Spleen (tissue), 11 donors: Measurements from ENCODE around the gene DYNC1LI2. TPM values are rescaled to one million over a fixed set of nuclear protein-coding genes. Genes with fewer than 3 reads are reported as not detected.

Experiments used
- DNase-seq: peaks from one replicate; pipeline ENCODE4 v3.0.0-alpha.2; 2020
- H3K27ac ChIP-seq, 8 donors: fragments of 200-600 bp; sonication (generic) in 7 of 8; 1 replicate in 4 of 8; 2 replicates in 4 of 8; pipeline versions ENCODE4 v1.5.0 to v1.8.0; 2016 to 2021; ENCODE audit warnings: inconsistent platforms in 4 of 8, mild to moderate bottlenecking in 4 of 8, moderate library complexity in 1 of 8
- H3K27me3 ChIP-seq, 7 donors: fragments of 200-600 bp; sonication (generic) in 6 of 7; replicated peaks in 1 of 7; 1 replicate in 4 of 7; 2 replicates in 3 of 7; pipeline versions ENCODE4 v1.5.0 to v1.8.0; 2016 to 2021; ENCODE audit warnings: inconsistent platforms in 3 of 7, mild to moderate bottlenecking in 1 of 7
- H3K36me3 ChIP-seq, 6 donors: fragments of 200-600 bp; sonication (generic) in 5 of 6; 1 replicate in 4 of 6; 2 replicates in 2 of 6; pipeline versions ENCODE4 v1.5.0 to v1.8.0; 2016 to 2021; ENCODE audit warnings: inconsistent platforms in 2 of 6
- H3K4me1 ChIP-seq, 6 donors: fragments of 200-600 bp; sonication (generic) in 5 of 6; 1 replicate in 3 of 6; 2 replicates in 3 of 6; pipeline versions ENCODE4 v1.5.0 to v1.8.0; 2016 to 2021; ENCODE audit warnings: inconsistent platforms in 3 of 6
- H3K4me3 ChIP-seq, 8 donors: fragments of 200-600 bp; sonication (generic) in 7 of 8; 1 replicate in 4 of 8; 2 replicates in 4 of 8; pipeline versions ENCODE4 v1.5.0 to v1.8.0; 2016 to 2021; ENCODE audit warnings: inconsistent platforms in 4 of 8, mild to moderate bottlenecking in 4 of 8, moderate library complexity in 2 of 8
- H3K9me3 ChIP-seq, 8 donors: fragments of 200-600 bp; sonication (generic) in 7 of 8; 1 replicate in 4 of 8; 2 replicates in 4 of 8; pipeline versions ENCODE4 v1.5.0 to v1.8.0; 2016 to 2021; ENCODE audit warnings: inconsistent platforms in 4 of 8
- CTCF ChIP-seq, 11 experiments: fragments of 200-600 bp in 7 of 11; fragments of 450-650 bp in 4 of 11; sonication (generic) in 4 of 11; IDR thresholded peaks in 8 of 11; conservative IDR thresholded peaks in 3 of 11; 1 replicate in 7 of 11; 2 replicates in 4 of 11; pipeline versions ENCODE4 v1.4.0 to v1.8.0; 2016 to 2021; ENCODE audit warnings: antibody characterized with exemption in 11 of 11, inconsistent platforms in 4 of 11, mild to moderate bottlenecking in 1 of 11
- POLR2A ChIP-seq, 3 donors: fragments of 450-650 bp; IDR thresholded peaks; one replicate each; pipeline ENCODE4 v1.5.1; 2017; ENCODE audit warnings: antibody characterized with exemption in 3 of 3, mild to moderate bottlenecking in 1 of 3
- POLR2AphosphoS5 ChIP-seq, 3 donors: sonication (generic); formaldehyde crosslinking; IDR thresholded peaks; one replicate each; pipeline ENCODE4 v1.5.1; 2017; ENCODE audit warnings: antibody characterized with exemption in 3 of 3
- WGBS, 5 donors: extraction: QIAGEN DNeasy Blood & Tissue Kit in 3 of 5; methylation state at CpG; one replicate each; pipeline versions ENCODE4 v1.1.5 to v1.1.7; 2013 to 2018; 5-methylcytosine and 5-hydroxymethylcytosine counted together
- intact Hi-C: fragments of 100-400 bp; cut with DNase I; formaldehyde crosslinking; loops from one replicate; pipeline ENCODE4 v1.15.0; 2023; ENCODE audit warnings: low total_unique reads
- polyA plus RNA-seq, 3 donors: library from polyadenylated mRNA; stranded (reverse); fragments of 200-250 nt; gene quantifications; one replicate each; pipeline ENCODE4 v1.2.1, GENCODE V29; 2013
- total RNA-seq, 7 donors: library from RNA; depleted of rRNA in 3 of 7; stranded (reverse); fragments of >200 nt in 3 of 7; fragmentation: NEBNext Ultra II Directional in 4 of 7; extraction: Animal tissue kit (Norgen Biotek cat#: 25700) in 4 of 7; gene quantifications; one replicate each; pipeline versions ENCODE4 v1.1.0 to v1.2.1, GENCODE V29; 2016 to 2021
- donor health status: healthy with polysubstance abuse.
- donor health status: DM: no; HTN: no; CAD: no; lungs with moderate emphysema.
- donor health status: DM: no; HTN: no; CAD: no.
- donor health status: Bipolar disorder and iron deficiency.
- donor health status: healthy.
- donor health status: DM: no; HTN: no; CAD: no.
- donor health status: DM: yes; HTN: yes; CAD: no.

The DYNC1LI2 gene
- total and polyA plus RNA-seq, 10 donors = 15.6 to 132 (median 96.3) TPM

GRCh38 chr16:66728804-66729203 lies 22.6 kb downstream of the DYNC1LI2 start:
- H3K4me3 ChIP-seq = no peak overlapping the region
- H3K36me3 ChIP-seq = peaks cover 14 to 99% (median 85%) of the 10 kb centered on the region in 6 donors
- DNase-seq = no peak
- peaks cover 0 to 18% (median 9%) of the 10 kb centered on the region in 6 donors for H3K4me1 ChIP-seq
- H3K27ac ChIP-seq = peak overlapping the region in 4 of 8 donors; percentile 1 to 41 (median 14)
- TF ChIP-seq CTCF (IDR thresholded peaks at IDR 0.05 in 8 of 11, conservative IDR thresholded peaks at IDR 0.05 in 3 of 11) = no peak
- no peak for TF ChIP-seq POLR2AphosphoS5 (IDR thresholded peaks at IDR 0.05)
- TF ChIP-seq POLR2A (IDR thresholded peaks at IDR 0.05) = no peak
- intact Hi-C loops = no loop called here
- no peaks in the 10 kb centered on the region for H3K27me3 ChIP-seq
- H3K9me3 ChIP-seq = no peaks in the 10 kb centered on the region
- WGBS, 5 donors = 64 to 80% (median 74%) methylated on average over 4 of the region's 4 CpGs

GRCh38 chr16:66728117-66728787 lies 23.2 kb downstream of the DYNC1LI2 start:
- DNase-seq = no peak
- no peak for TF ChIP-seq POLR2AphosphoS5 (IDR thresholded peaks at IDR 0.05)
- peak; percentile 43 to 83 (median 70) for TF ChIP-seq CTCF (IDR thresholded peaks at IDR 0.05 in 8 of 11, conservative IDR thresholded peaks at IDR 0.05 in 3 of 11)
- H3K9me3 ChIP-seq = no peaks in the 10 kb centered on the region
- H3K27me3 ChIP-seq = no peaks in the 10 kb centered on the region
- H3K36me3 ChIP-seq = peaks cover 14 to 99% (median 85%) of the 10 kb centered on the region in 6 donors
- 27 to 35% (median 34%) methylated on average over 3 of the region's 3 CpGs for WGBS, 5 donors
- intact Hi-C loops = no loop called here
- H3K4me3 ChIP-seq = no peak overlapping the region
- peaks cover 0 to 18% (median 9%) of the 10 kb centered on the region in 6 donors for H3K4me1 ChIP-seq
- peak overlapping the region in 4 of 8 donors; percentile 1 to 41 (median 14) for H3K27ac ChIP-seq

GRCh38 chr16:66720766-66721165 lies 30.6 kb downstream of the DYNC1LI2 start:
- intact Hi-C loops = no loop called here
- H3K36me3 ChIP-seq = peaks cover 6 to 82% (median 42%) of the 10 kb centered on the region in 6 donors
- no peak for DNase-seq
- TF ChIP-seq POLR2A (IDR thresholded peaks at IDR 0.05) = no peak
- H3K27ac ChIP-seq = no peak overlapping the region
- H3K9me3 ChIP-seq = no peaks in the 10 kb centered on the region
- H3K4me1 ChIP-seq = peaks cover 0 to 9% (median 0%) of the 10 kb centered on the region in 6 donors
- no peak overlapping the region for H3K4me3 ChIP-seq
- H3K27me3 ChIP-seq = no peaks in the 10 kb centered on the region
- 72 to 91% (median 82%) methylated on average over 3 of the region's 3 CpGs for WGBS, 5 donors

GRCh38 chr16:66719246-66719645 lies 32.2 kb downstream of the DYNC1LI2 start:
- peaks cover 0 to 9% (median 0%) of the 10 kb centered on the region in 6 donors for H3K4me1 ChIP-seq

More at GRCh38 chr16:66719246-66719645, 32.2 kb downstream of the DYNC1LI2 start:
- Histone ChIP-seq H3K27me3 (no peaks in the 10 kb centered on the region), H3K9me3 (no peaks in the 10 kb centered on the region), H3K27ac (no peak overlapping the region), H3K36me3 (peaks cover 0 to 67% (median 26%) of the 10 kb centered on the region in 6 donors), H3K4me3 (no peak overlapping the region)
- intact Hi-C loops = no loop called here
- TF ChIP-seq CTCF (IDR thresholded peaks at IDR 0.05 in 8 of 11, conservative IDR thresholded peaks at IDR 0.05 in 3 of 11) (no peak), POLR2A (IDR thresholded peaks at IDR 0.05) (no peak), POLR2AphosphoS5 (IDR thresholded peaks at IDR 0.05) (no peak)
- DNase-seq = no peak
- WGBS, 5 donors = 93 to 99% (median 97%) methylated on average over 4 of the region's 4 CpGs
